Tibial nerve (tissue), 4 donors: ENCODE measurements around the gene EFNA5.
A peak's percentile ranks its signal among the peaks of the same experiment; 100 is the strongest.

Experiments
- CTCF ChIP-seq, 5 experiments: fragments of 200-600 bp in 3 of 5; fragments of 450-650 bp in 2 of 5; sonication (generic) in 3 of 5; IDR thresholded peaks; one replicate each; pipeline ENCODE4 v1.5.1; 2016 to 2019; ENCODE audit warnings: antibody characterized with exemption in 5 of 5, mild to moderate bottlenecking in 3 of 5, moderate library complexity in 2 of 5
- EP300 ChIP-seq, 2 donors: sonication (generic); formaldehyde crosslinking; IDR thresholded peaks; one replicate each; pipeline ENCODE4 v1.6.1; 2017; ENCODE audit warnings: antibody characterized with exemption in 2 of 2, mild to moderate bottlenecking in 1 of 2
- POLR2A ChIP-seq, 2 donors: fragments of 450-650 bp; IDR thresholded peaks; one replicate each; pipeline ENCODE4 v1.6.1; 2017; ENCODE audit warnings: antibody characterized with exemption in 2 of 2, mild to moderate bottlenecking in 2 of 2, moderate library complexity in 2 of 2

- TF ChIP-seq CTCF (IDR thresholded peaks at IDR 0.05) (peak; percentile 82 to 93 (median 85)), POLR2A (IDR thresholded peaks at IDR 0.05) (no peak), EP300 (IDR thresholded peaks at IDR 0.05) (no peak)
These were observed 2.8 kb upstream of the EFNA5 start for GRCh38 chr5:107673368-107674136.
